Measurements from ENCODE around the gene ATG2A.

The ATG2A gene

DNA sequence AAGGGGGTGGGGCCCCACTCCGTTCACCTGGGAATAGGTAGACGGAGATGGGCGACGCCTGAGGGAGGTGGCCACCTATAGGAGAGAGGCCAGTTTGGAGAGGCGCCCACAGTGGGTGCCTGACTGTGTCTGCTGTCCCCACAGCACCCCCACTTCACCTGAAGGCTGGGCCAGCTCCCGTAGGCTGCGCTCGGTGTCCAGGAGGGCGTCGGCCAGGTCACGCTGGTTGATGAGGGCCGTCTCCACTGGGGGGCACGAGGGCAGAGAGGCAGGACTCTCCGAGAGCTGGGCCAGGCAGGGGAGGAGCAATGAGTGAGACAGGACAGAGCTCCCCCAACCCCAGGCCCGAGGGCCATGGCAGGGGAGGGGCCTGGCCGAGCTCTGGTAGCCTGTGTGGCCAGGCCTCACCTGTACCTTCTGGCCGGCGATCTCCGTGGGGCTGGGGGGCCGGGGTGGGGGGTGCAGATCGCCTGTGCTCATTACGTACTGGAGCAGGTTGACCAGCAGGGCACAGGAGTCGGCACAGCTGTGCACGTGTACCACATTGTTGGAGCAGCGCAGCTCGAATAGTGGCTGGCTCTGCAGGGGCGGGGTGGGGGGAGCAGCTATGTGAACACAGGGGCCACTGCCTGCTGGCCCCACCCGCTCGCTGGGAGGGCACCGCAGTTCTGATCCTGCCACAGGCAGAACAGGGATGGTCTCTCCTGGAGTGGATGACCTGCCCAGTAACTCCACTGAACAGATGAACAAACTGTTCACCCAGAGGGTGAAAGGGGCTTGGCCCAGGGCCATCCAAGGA, 14.7 kb downstream of the ATG2A start:
- DNase-seq (ENCODE audit: low read depth) = no peak

DNA sequence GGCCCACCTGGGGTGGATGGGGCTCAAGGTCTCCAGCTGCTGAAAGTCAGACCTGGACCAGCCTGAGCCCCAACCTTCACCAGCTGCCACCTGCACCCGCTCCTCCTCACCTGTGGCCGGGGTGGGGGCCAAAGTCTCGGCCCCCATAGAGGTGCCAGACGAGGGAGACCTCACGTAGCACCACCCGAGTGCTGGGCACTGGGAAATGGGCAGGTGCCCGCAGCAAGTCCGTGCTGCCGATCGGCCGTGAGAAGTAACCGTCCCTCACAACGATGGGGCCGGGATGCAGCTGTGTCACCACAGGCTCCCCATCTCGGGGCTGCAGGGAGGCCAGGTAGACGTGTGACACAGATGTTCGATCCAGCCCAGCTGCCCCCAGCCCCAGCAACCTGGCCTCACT, 16.2 kb downstream of the ATG2A start:
- no peak for DNase-seq (ENCODE audit: low read depth)

DNA sequence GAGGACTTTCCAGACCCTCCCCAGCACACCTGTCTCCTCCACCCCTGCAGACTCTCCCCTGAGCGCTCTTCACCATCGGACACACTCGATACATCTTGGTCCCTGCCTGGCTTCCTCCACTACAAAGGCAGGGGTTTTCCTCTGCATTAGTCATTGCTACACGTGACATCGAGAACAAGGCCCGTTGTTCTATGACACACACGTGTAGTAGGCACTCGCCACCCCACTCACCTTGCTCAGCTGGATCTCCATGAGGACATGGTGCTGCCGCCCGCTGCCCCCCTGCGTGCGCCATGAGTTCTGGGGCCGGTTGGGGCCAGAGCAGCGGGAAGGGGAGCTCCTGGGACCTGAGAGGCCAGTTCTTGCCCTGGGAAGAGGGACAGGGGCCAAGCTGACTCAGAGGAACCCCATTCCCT, 16.7 kb downstream of the ATG2A start:
- no peak for DNase-seq (ENCODE audit: low read depth)

GRCh38 chr11:64898541-64898940, 18.5 kb downstream of the ATG2A start:
- DNase-seq (ENCODE audit: low read depth) = no peak

DNA sequence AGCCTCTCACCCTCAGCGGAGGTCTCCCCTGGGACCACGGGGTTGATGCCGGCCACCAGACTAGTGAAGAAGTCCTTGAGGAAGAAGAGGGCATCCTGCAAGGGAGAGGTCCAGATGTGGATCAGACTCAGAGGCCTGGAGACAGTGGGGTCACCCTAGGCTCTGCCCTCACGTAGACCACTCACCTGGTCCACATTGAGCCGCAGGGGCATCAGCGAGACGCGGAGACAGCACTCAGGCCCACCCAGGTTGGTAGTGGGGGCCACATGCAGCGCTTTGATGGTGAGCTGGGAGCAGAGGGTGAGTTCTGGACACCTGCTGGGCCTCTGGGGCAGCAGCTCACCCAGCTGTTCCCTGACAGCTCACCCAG, 18.9 kb downstream of the ATG2A start:
- no peak for DNase-seq (ENCODE audit: low read depth)

- no peak for DNase-seq (ENCODE audit: low read depth)
These were observed 19.5 kb downstream of the ATG2A start for GRCh38 chr11:64897381-64898075.

DNA sequence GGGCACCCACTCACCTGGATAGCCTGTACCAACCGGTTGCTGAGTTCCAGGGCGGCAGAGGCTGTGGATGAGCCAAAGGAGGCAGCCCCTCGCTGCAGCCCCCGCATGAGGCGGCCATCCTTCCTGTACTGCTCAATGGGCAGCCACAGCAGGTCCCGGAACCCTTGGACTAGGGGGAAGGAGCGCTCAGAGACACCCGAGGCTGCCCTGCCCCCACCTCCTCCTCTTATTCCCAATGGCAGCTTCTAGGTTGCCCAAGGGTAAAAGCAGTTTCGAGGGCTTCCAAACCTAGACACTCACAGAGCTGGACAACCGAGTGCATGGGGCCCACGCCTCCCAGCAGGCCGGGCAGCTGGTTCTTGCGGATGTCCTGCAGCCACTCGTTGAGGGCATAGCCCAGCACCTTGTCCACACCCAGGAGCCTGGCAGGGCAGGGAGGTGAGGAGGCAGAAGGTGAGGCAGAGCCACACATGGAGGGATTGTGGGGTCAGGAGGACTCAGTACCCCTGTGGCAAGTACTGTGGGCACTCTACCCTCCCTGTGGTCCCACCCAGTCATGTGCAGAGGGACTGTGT, 20.5 kb downstream of the ATG2A start:
- no peak for DNase-seq (ENCODE audit: low read depth)

- no peak for DNase-seq (ENCODE audit: low read depth)
These were observed 22.1 kb downstream of the ATG2A start for GRCh38 chr11:64894812-64895452.

GRCh38 chr11:64894070-64894811, 22.8 kb downstream of the ATG2A start:
- peak; percentile 76 for DNase-seq (ENCODE audit: low read depth)

GRCh38 chr11:64893194-64894069, 23.6 kb downstream of the ATG2A start:
- DNase-seq (ENCODE audit: low read depth) = no peak

DNA sequence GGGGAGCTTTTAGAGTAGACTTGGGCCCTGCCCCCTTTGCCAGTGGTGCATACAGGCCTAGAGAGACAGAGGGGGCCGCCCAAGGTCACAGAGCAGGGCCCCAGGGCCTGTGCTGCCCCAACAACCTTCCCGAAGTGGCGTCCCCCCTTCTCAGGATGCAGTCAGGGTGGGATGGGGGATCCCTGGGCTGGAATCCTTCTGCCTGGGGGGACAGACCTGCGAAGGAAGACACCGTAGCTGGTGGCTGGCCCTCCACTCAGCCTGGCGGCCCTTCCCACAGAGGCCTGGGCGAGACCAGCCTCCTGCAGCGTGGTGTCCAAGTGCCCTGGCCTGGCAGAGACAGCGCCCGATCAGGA, 24.2 kb downstream of the ATG2A start:
- DNase-seq (ENCODE audit: low read depth) = no peak

GRCh38 chr11:64892411-64892831, 24.6 kb downstream of the ATG2A start:
- DNase-seq (ENCODE audit: low read depth) = no peak

GRCh38 chr11:64891880-64892279, 25.1 kb downstream of the ATG2A start:
- DNase-seq (ENCODE audit: low read depth) = no peak

DNA sequence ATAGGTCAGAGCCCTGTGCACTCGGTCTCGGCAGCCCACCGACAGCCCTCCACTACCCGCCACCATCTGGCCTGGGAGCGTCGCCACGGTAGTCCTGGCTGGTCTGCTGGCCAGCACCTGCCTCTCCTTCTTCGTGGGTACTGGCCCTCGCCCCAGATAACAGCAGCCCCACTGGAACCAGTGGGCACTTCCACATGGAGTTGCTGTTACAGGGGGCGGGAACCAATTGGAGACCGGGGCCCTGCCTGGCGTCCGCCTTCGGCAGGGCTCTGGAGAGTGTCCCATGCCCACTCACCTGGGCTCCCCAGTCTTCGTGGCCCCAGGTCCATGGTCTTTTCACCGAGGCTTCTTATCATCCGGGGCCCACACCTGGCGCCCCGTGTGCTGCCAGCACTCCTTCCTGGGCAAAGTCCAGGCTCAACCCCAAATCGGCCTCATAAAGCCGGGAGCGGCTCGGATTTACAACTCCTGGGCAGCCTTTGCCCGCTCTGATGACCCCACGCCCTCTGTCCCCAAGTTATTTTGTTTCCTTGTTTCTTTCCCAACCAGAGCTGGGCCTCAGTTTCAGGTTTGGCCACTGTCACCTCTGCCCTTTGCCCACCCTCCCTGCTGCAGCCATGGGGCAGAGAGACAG, 25.7 kb downstream of the ATG2A start:
- no peak for DNase-seq (ENCODE audit: low read depth)

- DNase-seq (ENCODE audit: low read depth) = no peak
These were observed 26.5 kb downstream of the ATG2A start for GRCh38 chr11:64890522-64890939.

DNA sequence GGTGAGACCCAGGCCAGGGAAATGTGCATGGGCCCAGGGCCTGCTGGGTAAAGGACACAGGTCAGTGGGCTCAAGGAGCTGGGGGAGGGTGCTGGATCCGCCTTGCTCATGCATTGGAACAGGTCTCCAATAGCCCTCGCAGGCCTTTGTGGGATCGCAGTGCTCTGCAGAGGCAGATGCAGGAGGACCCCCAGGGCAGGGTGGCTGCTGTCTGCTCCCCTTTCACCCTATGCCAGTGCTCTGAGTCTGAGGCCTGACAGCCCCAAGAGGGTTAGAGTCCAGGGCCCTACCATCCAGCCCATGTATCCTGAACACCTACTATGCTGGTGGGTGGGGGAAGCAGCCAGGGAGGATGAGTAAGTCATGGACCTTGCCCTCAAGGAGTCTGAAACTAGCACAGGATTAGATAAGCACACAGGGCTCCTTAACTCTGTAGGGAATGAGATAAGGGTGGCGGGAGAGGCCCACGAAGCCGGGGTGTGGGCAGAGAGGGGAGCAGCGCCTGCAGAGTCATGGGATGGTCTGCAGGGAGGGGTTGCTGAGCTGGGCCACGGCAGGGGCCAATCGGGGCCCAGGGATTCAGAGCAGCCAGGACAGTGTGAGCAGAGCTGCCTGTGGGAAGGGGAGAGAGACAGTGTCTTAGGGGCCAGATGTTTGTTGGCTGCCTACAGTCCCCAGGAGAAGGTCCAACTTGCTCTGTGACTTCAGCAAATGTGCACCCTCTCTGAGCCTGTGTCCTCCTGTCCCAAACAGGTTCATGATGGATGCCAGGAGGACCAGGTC, 28.1 kb downstream of the ATG2A start:
- DNase-seq (ENCODE audit: low read depth) = no peak

DNA sequence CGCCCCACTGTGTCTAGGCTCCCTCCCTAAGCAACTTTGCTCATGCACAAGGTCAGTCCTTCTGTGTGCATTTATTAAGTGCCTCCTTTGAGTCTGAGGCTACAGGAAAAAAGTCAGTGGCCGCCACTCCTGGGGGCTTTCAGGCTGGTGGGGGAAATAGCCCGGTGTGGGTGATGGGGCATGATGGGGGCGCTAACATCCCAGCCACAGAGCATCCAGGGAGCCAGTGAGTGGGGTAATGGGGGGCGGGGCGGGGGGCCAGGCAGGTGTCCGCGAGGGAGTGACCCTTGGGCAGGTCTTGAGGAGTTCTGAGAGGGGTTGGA, 28.6 kb downstream of the ATG2A start:
- no peak for DNase-seq (ENCODE audit: low read depth)

GRCh38 chr11:64887757-64888405, 29.1 kb downstream of the ATG2A start:
- DNase-seq (ENCODE audit: low read depth) = peak; percentile 67

- DNase-seq (ENCODE audit: low read depth) = no peak
These were observed 29.7 kb downstream of the ATG2A start for GRCh38 chr11:64887234-64887756.
